Left ventricle myocardium inferior (tissue), 1 donor: ENCODE measurements around the gene ZNF652. TPM values are rescaled to one million over a fixed set of nuclear protein-coding genes. Genes with fewer than 3 reads are reported as not detected.

Experiments
- DNase-seq: peaks from one replicate; pipeline ENCODE4 v3.0.0-alpha.2; 2020
- H3K27ac ChIP-seq: fragments of 200-600 bp; replicated peaks from 2 replicates; pipeline ENCODE4 v1.8.0; 2021
- H3K27me3 ChIP-seq: fragments of 200-600 bp; 2 replicates; pipeline ENCODE4 v1.8.0; 2021; ENCODE audit warnings: low read depth
- H3K36me3 ChIP-seq: fragments of 200-600 bp; 2 replicates; pipeline ENCODE4 v1.8.0; 2021
- H3K4me1 ChIP-seq: fragments of 200-600 bp; 2 replicates; pipeline ENCODE4 v1.8.0; 2021
- H3K4me3 ChIP-seq: fragments of 200-600 bp; 2 replicates; pipeline ENCODE4 v1.8.0; 2021; ENCODE audit warnings: mild to moderate bottlenecking, moderate library complexity
- H3K9me3 ChIP-seq: fragments of 200-600 bp; replicated peaks from 2 replicates; pipeline ENCODE4 v1.8.0; 2021
- CTCF ChIP-seq: fragments of 200-600 bp; IDR thresholded peaks from 2 replicates; pipeline ENCODE4 v1.8.0; 2021; ENCODE audit warnings: antibody characterized with exemption, mild to moderate bottlenecking, borderline replicate concordance
- intact Hi-C: fragments of 100-400 bp; cut with micrococcal nuclease; formaldehyde crosslinking; loops from one replicate; pipeline ENCODE4 v1.11.0; 2022
- total RNA-seq: library from RNA; stranded (reverse); fragmentation: NEBNext Ultra II Directional; extraction: Animal tissue kit (Norgen Biotek cat#: 25700); gene quantifications from one replicate; pipeline ENCODE4 v1.2.1, GENCODE V29; 2021
- donor health status: DM: no; HTN: yes; CAD: no; lungs with severe emphysema.

The ZNF652 gene
- total RNA-seq, 1 donor from 2014 or later, result 19.2 TPM

- Histone ChIP-seq H3K9me3 (no peaks in the 10 kb centered on the region), H3K27me3 (no peaks in the 10 kb centered on the region), H3K36me3 (peaks cover 27% of the 10 kb centered on the region), H3K4me3 (no peak overlapping the region), H3K27ac (no peak overlapping the region), H3K4me1 (no peaks in the 10 kb centered on the region)
- DNase-seq, result no peak
- TF ChIP-seq CTCF, result no peak
- intact Hi-C loops, result no loop called here
Measured at GRCh38 chr17:49299996-49300395, 62.1 kb downstream of the ZNF652 start.

- intact Hi-C loops, result no loop called here
- no peaks in the 10 kb centered on the region for H3K27me3 ChIP-seq
- no peak for DNase-seq
Measured at GRCh38 chr17:49298371-49298976, 63.6 kb downstream of the ZNF652 start.

GRCh38 chr17:49297141-49297540 is 64.9 kb downstream of the ZNF652 start:
- intact Hi-C loops, result no loop called here
- Histone ChIP-seq H3K27me3 (no peaks in the 10 kb centered on the region), H3K4me1 (no peaks in the 10 kb centered on the region), H3K36me3 (peaks cover 38% of the 10 kb centered on the region), H3K4me3 (no peak overlapping the region), H3K27ac (no peak overlapping the region), H3K9me3 (no peaks in the 10 kb centered on the region)
- DNase-seq, result no peak
- no peak for TF ChIP-seq CTCF

More at GRCh38 chr17:49298371-49298976, 63.6 kb downstream of the ZNF652 start:
- TF ChIP-seq CTCF, result no peak
- Histone ChIP-seq H3K27ac (no peak overlapping the region), H3K36me3 (peaks cover 30% of the 10 kb centered on the region), H3K9me3 (no peaks in the 10 kb centered on the region), H3K4me1 (no peaks in the 10 kb centered on the region), H3K4me3 (no peak overlapping the region)

GRCh38 chr17:49294122-49294521 is 67.9 kb downstream of the ZNF652 start:
- peaks cover 34% of the 10 kb centered on the region for H3K36me3 ChIP-seq
- DNase-seq, result no peak
- TF ChIP-seq CTCF, result no peak
- intact Hi-C loops, result loop anchor here (5.0 kb wide), 1 partner anchor 117 kb away; no protein-coding TSS in a partner anchor
- H3K27ac ChIP-seq, result no peak overlapping the region
- no peak overlapping the region for H3K4me3 ChIP-seq
- no peaks in the 10 kb centered on the region for H3K27me3 ChIP-seq
- H3K9me3 ChIP-seq, result no peaks in the 10 kb centered on the region
- no peaks in the 10 kb centered on the region for H3K4me1 ChIP-seq

GRCh38 chr17:49292901-49293300 is 69.1 kb downstream of the ZNF652 start:
- Histone ChIP-seq H3K4me3 (no peak overlapping the region), H3K27ac (no peak overlapping the region), H3K36me3 (peaks cover 23% of the 10 kb centered on the region), H3K4me1 (no peaks in the 10 kb centered on the region), H3K9me3 (no peaks in the 10 kb centered on the region), H3K27me3 (no peaks in the 10 kb centered on the region)
- intact Hi-C loops, result loop anchor here (5.0 kb wide), 1 partner anchor 116 kb away; no protein-coding TSS in a partner anchor
- TF ChIP-seq CTCF, result no peak
- DNase-seq, result no peak
